Ishikawa (cell line): ENCODE measurements around the gene SMAD2.

Experiments used
- CREB1 ChIP-seq: IDR thresholded peaks from 2 replicates; pipeline ENCODE4 v1.6.1; 2012; ENCODE audit warnings: low read depth
- EP300 ChIP-seq: IDR thresholded peaks from 2 replicates; pipeline ENCODE4 v1.6.1; 2012; ENCODE audit warnings: borderline replicate concordance
- FOXM1 ChIP-seq: IDR thresholded peaks from 2 replicates; pipeline ENCODE4 v1.6.1; 2012; ENCODE audit warnings: low read depth, borderline replicate concordance
- MAX ChIP-seq: IDR thresholded peaks from 2 replicates; pipeline ENCODE4 v1.6.1; 2012
- NFIC ChIP-seq: IDR thresholded peaks from 2 replicates; pipeline ENCODE4 v1.6.1; 2012
- RAD21 ChIP-seq: IDR thresholded peaks from 2 replicates; pipeline ENCODE4 v1.6.1; 2012; ENCODE audit warnings: low read depth
- REST ChIP-seq: IDR thresholded peaks from 2 replicates; pipeline ENCODE4 v1.6.1; 2012; ENCODE audit warnings: low read depth, mild to moderate bottlenecking
- TAF1 ChIP-seq: IDR thresholded peaks from 2 replicates; pipeline ENCODE4 v1.6.1; 2012; ENCODE audit warnings: low read depth, mild to moderate bottlenecking
- YY1 ChIP-seq: IDR thresholded peaks from 2 replicates; pipeline ENCODE4 v1.6.1; 2012; ENCODE audit warnings: low read depth
- ZBTB7A ChIP-seq: IDR thresholded peaks from 2 replicates; pipeline ENCODE4 v1.6.1; 2012; ENCODE audit warnings: low read depth

DNA sequence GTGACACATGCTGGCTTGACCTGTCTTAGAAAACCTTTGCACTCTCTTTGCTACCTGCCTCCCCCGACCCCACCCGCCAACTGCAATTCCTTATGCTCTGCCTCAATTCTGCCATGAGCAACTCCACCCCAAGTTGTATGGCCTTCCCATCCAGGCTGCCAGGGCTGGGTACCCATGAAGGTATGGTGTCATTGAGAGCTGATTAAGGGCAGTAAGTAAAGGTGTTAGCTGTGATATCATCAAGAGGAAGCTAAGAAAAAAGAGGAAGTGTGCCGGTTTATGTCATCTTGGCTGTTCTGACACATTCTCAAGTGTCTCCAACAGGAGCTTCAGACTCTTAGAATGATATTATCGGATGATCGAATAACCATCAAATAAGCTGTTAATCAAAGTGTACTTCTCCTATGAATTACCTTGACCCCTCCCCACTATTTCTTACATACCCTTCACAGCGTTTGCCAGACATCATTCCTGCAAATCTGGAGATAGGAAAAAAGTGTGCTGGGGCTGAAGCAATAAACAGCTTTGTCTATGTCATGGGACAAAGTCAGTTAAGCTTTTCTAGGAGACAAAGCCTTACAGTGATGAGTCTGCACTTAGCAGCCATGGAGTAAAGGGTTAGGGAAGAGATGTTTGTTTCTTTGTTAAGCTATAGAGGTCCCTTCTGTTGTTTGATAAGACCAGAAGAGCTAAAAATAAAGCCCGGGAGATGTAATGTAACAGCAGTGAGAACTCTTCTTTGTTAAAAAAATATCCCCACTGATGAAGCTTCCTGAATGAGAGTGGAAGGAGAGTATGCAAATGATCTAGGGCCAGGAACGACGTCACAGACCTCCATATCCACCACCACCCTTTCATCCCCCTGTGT lies 40.4 kb upstream of the SMAD2 start:
- no peak for TF ChIP-seq NFIC
- TF ChIP-seq FOXM1: no peak
- TF ChIP-seq EP300: no peak
- TF ChIP-seq CREB1: no peak
- TF ChIP-seq MAX: no peak
- TF ChIP-seq YY1: no peak
- no peak for TF ChIP-seq RAD21
- no peak for TF ChIP-seq REST
- no peak for TF ChIP-seq TAF1
- TF ChIP-seq ZBTB7A: no peak
